ENCODE results near the gene KIAA0319L.

The KIAA0319L gene

GRCh38 chr1:35564884-35565741 is 7.9 kb upstream of the KIAA0319L start:
- no peak for DNase-seq (ENCODE audit: low read depth, low spot score)
- no peak overlapping the region for H3K27ac ChIP-seq

- DNase-seq (ENCODE audit: low read depth, low spot score) = no peak
- H3K27ac ChIP-seq = no peak overlapping the region
Measured at GRCh38 chr1:35564037-35564883, 7.1 kb upstream of the KIAA0319L start.

DNA sequence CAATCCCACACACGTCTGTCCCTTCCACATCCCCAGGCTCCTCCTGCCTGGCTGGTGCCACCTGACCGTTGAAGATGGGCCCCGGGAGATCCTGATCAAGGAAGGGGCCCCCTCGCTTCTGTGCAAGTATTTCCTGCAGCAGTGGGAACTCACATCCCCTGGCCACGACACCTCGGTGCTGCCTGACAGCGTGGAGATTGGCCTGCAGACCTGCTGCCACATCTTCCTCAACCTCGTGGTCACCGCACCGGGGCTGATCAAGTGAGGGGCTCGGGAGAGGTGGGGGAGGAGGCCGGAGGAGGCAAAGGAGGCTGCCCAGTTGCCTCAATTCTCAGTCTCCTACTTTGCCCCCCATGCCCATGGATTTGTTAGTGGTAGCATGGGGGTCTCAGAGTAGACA is 6.0 kb upstream of the KIAA0319L start:
- no peak overlapping the region for H3K27ac ChIP-seq
- DNase-seq (ENCODE audit: low read depth, low spot score) = no peak

DNA sequence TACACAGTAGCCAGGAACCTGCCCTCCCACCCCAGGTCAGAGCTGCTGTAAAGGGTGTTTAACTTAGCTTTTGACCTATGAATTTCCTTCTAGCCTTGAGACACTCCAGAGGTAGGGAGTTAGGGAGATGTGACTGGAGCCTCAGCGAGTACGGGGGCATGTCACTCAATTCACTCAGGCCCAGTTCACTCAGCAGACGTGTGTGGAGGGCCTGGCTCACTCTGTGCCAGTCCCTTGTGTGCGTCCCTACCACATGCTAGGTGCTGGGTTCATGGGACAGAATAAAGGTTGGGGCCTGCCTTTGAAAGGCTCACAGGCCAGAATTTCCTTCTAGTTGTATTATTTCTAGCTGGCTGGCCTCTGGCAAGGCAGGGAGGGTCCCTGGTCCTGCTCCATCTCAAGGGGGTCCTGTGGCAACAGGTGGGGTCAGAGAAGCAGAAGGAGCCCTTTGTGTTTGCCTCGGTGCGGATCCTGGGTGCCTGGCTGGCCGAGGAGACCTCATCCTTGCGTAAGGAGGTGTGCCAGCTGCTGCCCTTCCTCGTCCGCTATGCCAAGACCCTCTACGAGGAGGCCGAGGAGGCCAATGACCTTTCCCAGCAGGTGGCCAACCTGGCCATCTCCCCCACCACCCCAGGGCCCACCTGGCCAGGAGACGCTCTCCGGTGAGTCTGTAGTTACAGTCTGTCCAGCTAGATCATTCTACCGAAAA is 4.9 kb upstream of the KIAA0319L start:
- no peak for DNase-seq (ENCODE audit: low read depth, low spot score)

DNA sequence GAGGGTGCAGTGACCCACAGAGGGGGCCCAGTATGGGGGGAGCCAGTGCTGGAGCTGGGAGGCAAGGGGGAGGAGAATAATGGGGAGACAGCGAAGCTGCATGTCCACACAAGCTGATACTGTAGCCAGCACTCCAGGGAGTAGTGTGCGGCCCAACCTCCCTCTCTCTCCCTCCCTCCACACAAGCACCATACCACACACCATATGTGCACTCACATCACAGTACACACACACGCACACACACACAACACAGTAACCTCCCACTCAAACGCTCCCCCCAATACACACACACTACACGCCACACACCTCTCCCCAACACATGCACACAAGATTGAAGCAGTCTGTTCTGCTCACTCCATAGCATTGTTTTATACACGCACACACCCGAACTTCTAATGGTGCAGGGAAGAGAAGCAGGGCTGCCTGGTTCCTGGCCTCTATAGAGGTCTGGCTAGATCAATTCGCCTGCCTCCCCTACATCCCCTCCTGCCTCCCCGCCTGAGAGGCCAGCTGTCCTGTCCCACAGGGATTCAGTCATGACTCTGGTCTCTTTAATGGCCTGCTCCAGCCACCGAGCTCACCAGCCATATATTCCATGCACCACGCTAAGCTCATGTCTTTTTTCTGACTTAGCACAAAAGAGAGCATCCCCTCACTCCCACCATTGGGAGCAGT is 4.2 kb upstream of the KIAA0319L start:
- no peak for DNase-seq (ENCODE audit: low read depth, low spot score)
- no peak overlapping the region for H3K27ac ChIP-seq

More for the DNA sequence above, 4.9 kb upstream of the KIAA0319L start:
- H3K27ac ChIP-seq = no peak overlapping the region

DNA sequence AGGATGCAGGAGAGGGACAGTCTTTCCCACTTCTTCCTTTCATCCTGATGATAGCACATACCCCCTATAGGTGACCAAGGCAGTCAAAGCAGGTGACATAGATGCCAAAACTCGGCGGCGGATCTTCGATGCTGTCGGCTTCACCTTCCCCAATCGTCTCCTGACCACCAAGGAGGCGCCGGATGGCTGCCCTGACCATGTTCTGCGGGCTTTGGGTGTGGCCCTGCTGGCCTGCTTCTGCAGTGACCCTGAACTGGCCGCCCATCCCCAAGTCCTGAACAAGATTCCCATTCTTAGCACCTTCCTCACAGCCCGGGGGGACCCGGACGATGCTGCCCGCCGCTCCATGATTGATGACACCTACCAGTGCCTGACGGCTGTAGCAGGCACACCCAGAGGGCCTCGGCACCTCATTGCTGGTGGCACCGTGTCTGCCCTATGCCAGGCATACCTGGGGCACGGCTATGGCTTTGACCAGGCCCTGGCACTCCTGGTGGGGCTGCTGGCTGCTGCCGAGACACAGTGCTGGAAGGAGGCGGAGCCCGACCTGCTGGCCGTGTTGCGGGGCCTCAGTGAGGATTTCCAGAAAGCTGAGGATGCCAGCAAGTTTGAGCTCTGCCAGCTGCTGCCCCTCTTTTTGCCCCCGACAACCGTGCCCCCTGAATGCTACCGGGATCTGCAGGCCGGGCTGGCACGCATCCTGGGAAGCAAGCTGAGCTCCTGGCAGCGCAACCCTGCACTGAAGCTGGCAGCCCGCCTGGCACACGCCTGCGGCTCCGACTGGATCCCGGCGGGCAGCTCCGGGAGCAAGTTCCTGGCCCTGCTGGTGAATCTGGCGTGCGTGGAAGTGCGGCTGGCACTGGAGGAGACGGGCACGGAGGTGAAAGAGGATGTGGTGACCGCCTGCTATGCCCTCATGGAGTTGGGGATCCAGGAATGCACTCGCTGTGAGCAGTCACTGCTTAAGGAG is 3.3 kb upstream of the KIAA0319L start:
- no peak overlapping the region for H3K27ac ChIP-seq

GRCh38 chr1:35559317-35559944 is 2.2 kb upstream of the KIAA0319L start:
- H3K27ac ChIP-seq = no peak overlapping the region

More for the DNA sequence above, 3.3 kb upstream of the KIAA0319L start:
- DNase-seq (ENCODE audit: low read depth, low spot score) = no peak

GRCh38 chr1:35558374-35559316 is 1.4 kb upstream of the KIAA0319L start:
- no peak for DNase-seq (ENCODE audit: low read depth, low spot score)
- H3K27ac ChIP-seq = no peak overlapping the region

More at GRCh38 chr1:35559317-35559944, 2.2 kb upstream of the KIAA0319L start:
- no peak for DNase-seq (ENCODE audit: low read depth, low spot score)

DNA sequence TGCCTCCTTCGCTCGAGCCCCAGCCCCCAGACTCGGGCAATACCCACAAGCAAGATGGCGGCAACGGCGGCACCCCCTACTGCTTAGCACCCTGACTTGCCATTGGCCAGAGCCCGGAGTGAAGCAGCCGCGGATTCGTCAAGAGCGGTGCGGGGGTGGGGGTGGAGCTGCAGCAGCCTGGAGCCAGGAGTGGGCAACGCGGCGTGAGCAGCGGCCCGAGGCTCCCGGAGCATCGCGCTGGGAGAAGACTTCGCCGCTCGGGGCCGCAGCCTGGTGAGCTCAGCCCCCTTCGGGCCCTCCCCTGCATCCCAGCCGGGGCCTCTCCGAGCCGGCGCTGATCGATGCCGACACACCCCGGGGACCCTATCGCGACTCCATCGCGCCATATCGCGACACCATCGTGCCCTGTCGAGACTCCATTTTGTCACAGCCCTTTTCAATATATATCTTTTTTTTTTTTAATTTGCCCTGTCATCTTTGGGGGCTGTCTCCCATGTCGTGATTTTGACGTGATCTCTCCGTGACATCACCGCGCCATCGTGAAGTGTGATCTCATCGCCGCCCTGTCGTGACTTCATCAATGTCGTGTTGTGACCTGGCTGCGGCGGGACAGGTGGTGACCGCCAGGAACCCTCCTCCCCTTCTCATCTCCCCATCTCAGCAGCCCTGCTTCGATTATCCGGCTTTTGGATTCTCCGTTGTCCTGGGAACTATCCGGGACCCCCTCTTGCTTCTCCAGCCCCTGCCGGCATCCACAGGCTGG is 589 bp upstream of the KIAA0319L start, which contains the start of gene NCDN:
Gene NCDN, plus strand, starts transcription at position 189 of the 763 bp plus-strand sequence. Its CDS starts 392 bp downstream, at position 581.
- peak; percentile 86 for DNase-seq (ENCODE audit: low read depth, low spot score)
- H3K27ac ChIP-seq = peak within 1 kb of the TSS; percentile 90

GRCh38 chr1:35556484-35557117 is 602 bp downstream of the KIAA0319L start:
- peak overlapping the region; percentile 90 for H3K27ac ChIP-seq
- DNase-seq (ENCODE audit: low read depth, low spot score) = no peak

GRCh38 chr1:35555601-35556477 is 1.4 kb downstream of the KIAA0319L start:
- H3K27ac ChIP-seq = peak overlapping the region; percentile 90

GRCh38 chr1:35555212-35555584 is 2.0 kb downstream of the KIAA0319L start:
- H3K27ac ChIP-seq = peak overlapping the region; percentile 90
- DNase-seq (ENCODE audit: low read depth, low spot score) = no peak

More at GRCh38 chr1:35555601-35556477, 1.4 kb downstream of the KIAA0319L start:
- DNase-seq (ENCODE audit: low read depth, low spot score) = peak; percentile 92

- peak overlapping the region; percentile 90 for H3K27ac ChIP-seq
- DNase-seq (ENCODE audit: low read depth, low spot score) = no peak
Measured at GRCh38 chr1:35554266-35555211, 2.7 kb downstream of the KIAA0319L start.

GRCh38 chr1:35553851-35554250 is 3.4 kb downstream of the KIAA0319L start:
- H3K27ac ChIP-seq = no peak overlapping the region
- DNase-seq (ENCODE audit: low read depth, low spot score) = no peak
